ENCODE data around the gene SGCA.

SGCA gene

DNA sequence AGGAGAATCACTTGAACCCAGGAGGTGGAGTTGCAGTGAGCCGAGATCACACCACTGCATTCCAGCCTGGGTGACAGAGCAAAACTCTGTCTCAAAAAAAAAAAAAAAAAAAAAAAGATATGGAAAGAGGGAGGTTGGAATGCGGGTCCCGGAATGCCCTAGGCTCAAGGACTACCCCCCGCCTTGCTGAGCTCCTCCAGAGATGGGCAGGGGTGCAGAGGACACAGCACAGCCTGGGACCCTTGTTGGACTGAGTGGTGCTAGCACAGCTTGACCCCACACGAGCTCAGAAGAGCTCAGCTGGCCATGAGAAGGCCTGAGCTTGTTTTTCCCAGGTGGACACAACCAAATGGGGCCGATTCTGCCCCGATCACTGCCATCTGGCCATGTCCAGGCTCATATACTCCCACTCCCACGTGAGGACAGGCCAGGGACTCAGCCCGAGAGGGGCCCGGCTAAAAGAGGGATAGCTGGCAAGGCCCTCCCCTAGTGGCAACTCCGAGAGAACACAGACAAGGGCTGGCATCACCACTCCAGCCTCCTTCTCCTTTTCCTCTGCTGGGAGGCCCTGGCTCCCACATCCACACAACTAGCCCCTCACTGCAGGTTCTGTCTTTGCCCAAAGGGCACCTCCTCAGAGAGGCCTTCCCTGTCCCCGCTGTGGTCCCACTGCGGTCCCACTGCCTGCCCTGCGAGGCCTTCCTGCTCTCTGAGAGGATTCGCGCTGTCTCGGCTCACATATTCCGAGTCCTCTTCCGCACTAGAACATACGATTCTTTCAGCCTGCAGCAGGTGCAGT is 11.0 kb downstream of the SGCA start:
- peaks cover 11% of the 10 kb centered on the region for H3K4me1 ChIP-seq (ENCODE audit: control insufficient read depth, insufficient read depth, low read length)
- TF ChIP-seq, protein P1, sequence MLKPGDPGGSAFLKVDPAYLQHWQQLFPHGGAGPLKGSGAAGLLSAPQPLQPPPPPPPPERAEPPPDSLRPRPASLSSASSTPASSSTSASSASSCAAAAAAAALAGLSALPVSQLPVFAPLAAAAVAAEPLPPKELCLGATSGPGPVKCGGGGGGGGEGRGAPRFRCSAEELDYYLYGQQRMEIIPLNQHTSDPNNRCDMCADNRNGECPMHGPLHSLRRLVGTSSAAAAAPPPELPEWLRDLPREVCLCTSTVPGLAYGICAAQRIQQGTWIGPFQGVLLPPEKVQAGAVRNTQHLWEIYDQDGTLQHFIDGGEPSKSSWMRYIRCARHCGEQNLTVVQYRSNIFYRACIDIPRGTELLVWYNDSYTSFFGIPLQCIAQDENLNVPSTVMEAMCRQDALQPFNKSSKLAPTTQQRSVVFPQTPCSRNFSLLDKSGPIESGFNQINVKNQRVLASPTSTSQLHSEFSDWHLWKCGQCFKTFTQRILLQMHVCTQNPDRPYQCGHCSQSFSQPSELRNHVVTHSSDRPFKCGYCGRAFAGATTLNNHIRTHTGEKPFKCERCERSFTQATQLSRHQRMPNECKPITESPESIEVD (tag by site-specific recombination; IDR thresholded peaks at IDR 0.05) = no peak
- peak; percentile 84 for TF ChIP-seq ZNF600 (tag by site-specific recombination; IDR thresholded peaks at IDR 0.05)
- no peak overlapping the region for H3K27ac ChIP-seq (ENCODE audit: extremely low read depth, low read depth, low read length)
- H3K36me3 ChIP-seq (ENCODE audit: control insufficient read depth in 2 of 2, insufficient read depth in 1 of 2, low read length in 2 of 2) = no peaks in the 10 kb centered on the region
- no peak overlapping the region for H3K4me3 ChIP-seq (ENCODE audit: low read depth, low read length)
- POLR2A ChIA-PET = interaction anchor here (0.9 to 2.4 kb wide), 5 partner anchors 8 to 25 kb away, joined by 4 to 17 read pairs (median 5); partner anchors contain the start of gene PPP1R9B
- H3K9me3 ChIP-seq (ENCODE audit: control insufficient read depth, insufficient read depth, low read depth, low read length) = no peaks in the 10 kb centered on the region
- CTCF ChIA-PET = interaction anchor here (0.6 to 4.3 kb wide), 15 partner anchors 8 to 221 kb away, joined by 3 to 83 read pairs (median 7); partner anchors contain the start of genes COL1A1, LRRC59, SGCA and TMEM92

DNA sequence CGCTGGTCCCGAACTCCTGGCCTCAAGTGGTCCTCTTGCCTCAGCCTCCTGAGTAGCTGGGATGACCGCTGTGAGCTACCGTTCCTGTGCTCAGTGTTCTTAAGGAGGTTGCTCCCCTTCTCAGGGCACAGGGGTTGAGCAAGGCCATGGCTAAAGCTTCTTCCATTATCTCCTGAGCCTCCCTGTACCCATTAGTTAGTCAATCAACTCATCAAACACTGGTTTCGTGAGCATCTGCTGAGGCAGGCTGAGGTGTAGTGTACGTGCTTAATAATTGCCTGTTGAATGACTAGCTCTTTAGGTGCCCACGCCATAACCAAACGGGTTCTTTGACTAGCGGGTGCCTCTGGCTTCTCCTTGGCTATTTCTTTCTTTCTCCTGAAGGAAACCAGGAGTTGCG is 11.7 kb downstream of the SGCA start:
- peak overlapping the region; percentile 76 for H3K27ac ChIP-seq (ENCODE audit: extremely low read depth, low read depth, low read length)

More for the DNA sequence above, 11.7 kb downstream of the SGCA start:
- Histone ChIP-seq H3K4me1 (ENCODE audit: control insufficient read depth, insufficient read depth, low read length) (peaks cover 11% of the 10 kb centered on the region), H3K9me3 (ENCODE audit: control insufficient read depth, insufficient read depth, low read depth, low read length) (no peaks in the 10 kb centered on the region), H3K36me3 (ENCODE audit: control insufficient read depth in 2 of 2, insufficient read depth in 1 of 2, low read length in 2 of 2) (no peaks in the 10 kb centered on the region), H3K4me3 (ENCODE audit: low read depth, low read length) (no peak overlapping the region)
- CTCF ChIA-PET = interaction anchor here (0.6 to 4.3 kb wide), 26 partner anchors 9 to 220 kb away, joined by 3 to 83 read pairs (median 6); partner anchors contain the start of genes COL1A1, LRRC59, SGCA and TMEM92
- POLR2A ChIA-PET = interaction anchor here (0.5 to 2.5 kb wide), 14 partner anchors 9 to 615 kb away, joined by 3 to 31 read pairs (median 5); partner anchors contain the start of gene PPP1R9B
- TF ChIP-seq ZXDB (tag by site-specific recombination; IDR thresholded peaks at IDR 0.05) (no peak), ZBTB1 (tag by site-specific recombination; IDR thresholded peaks at IDR 0.05) (no peak), ZNF169 (tag by site-specific recombination; IDR thresholded peaks at IDR 0.05) (no peak), ZNF664 (tag by site-specific recombination; IDR thresholded peaks at IDR 0.05) (peak; percentile 49; the same call in 1 of the 2 replicates), ZNF501 (tag by site-specific recombination; IDR thresholded peaks at IDR 0.05) (no peak), ZNF341 (tag by site-specific recombination; IDR thresholded peaks at IDR 0.05; ENCODE audit: low read depth) (no peak)
- TF ChIP-seq, protein P2, sequence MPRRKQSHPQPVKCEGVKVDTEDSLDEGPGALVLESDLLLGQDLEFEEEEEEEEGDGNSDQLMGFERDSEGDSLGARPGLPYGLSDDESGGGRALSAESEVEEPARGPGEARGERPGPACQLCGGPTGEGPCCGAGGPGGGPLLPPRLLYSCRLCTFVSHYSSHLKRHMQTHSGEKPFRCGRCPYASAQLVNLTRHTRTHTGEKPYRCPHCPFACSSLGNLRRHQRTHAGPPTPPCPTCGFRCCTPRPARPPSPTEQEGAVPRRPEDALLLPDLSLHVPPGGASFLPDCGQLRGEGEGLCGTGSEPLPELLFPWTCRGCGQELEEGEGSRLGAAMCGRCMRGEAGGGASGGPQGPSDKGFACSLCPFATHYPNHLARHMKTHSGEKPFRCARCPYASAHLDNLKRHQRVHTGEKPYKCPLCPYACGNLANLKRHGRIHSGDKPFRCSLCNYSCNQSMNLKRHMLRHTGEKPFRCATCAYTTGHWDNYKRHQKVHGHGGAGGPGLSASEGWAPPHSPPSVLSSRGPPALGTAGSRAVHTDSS (tag by site-specific recombination; IDR thresholded peaks at IDR 0.05) = no peak
- TF ChIP-seq, protein P3, sequence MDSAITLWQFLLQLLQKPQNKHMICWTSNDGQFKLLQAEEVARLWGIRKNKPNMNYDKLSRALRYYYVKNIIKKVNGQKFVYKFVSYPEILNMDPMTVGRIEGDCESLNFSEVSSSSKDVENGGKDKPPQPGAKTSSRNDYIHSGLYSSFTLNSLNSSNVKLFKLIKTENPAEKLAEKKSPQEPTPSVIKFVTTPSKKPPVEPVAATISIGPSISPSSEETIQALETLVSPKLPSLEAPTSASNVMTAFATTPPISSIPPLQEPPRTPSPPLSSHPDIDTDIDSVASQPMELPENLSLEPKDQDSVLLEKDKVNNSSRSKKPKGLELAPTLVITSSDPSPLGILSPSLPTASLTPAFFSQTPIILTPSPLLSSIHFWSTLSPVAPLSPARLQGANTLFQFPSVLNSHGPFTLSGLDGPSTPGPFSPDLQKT (IDR thresholded peaks at IDR 0.05; ENCODE audit: borderline replicate concordance, low read depth, low read length) = no peak
- TF ChIP-seq, protein P4, sequence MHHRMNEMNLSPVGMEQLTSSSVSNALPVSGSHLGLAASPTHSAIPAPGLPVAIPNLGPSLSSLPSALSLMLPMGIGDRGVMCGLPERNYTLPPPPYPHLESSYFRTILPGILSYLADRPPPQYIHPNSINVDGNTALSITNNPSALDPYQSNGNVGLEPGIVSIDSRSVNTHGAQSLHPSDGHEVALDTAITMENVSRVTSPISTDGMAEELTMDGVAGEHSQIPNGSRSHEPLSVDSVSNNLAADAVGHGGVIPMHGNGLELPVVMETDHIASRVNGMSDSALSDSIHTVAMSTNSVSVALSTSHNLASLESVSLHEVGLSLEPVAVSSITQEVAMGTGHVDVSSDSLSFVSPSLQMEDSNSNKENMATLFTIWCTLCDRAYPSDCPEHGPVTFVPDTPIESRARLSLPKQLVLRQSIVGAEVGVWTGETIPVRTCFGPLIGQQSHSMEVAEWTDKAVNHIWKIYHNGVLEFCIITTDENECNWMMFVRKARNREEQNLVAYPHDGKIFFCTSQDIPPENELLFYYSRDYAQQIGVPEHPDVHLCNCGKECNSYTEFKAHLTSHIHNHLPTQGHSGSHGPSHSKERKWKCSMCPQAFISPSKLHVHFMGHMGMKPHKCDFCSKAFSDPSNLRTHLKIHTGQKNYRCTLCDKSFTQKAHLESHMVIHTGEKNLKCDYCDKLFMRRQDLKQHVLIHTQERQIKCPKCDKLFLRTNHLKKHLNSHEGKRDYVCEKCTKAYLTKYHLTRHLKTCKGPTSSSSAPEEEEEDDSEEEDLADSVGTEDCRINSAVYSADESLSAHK (tag by site-specific recombination; IDR thresholded peaks at IDR 0.05) = no peak
